CD4-positive, alpha-beta T cell treated with Interferon gamma for 1 hour (primary cell): Measurements from ENCODE around the gene ZNF148.

Source experiments
- DNase-seq: peaks from one replicate; pipeline ENCODE4 v3.0.0-alpha.2; 2020

The ZNF148 gene

DNA sequence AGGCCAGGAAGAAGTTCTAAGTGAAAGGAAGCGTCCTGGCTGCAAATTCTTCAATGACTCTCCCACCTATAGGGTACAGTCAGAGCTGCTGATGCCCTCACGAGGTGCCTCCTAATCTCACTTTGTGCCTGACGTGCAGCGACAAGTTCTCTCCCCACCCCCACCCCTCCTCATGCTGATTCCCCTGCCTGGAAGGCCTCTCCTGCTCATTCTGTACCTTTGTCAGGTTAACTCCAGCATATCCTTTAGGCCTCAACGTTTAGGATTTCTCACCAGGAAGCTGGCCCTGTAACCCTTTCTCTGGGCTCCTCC, 187.6 kb downstream of the ZNF148 start:
- DNase-seq: no peak

GRCh38 chr3:125186800-125187598, 188.1 kb downstream of the ZNF148 start:
- DNase-seq: no peak

GRCh38 chr3:125186261-125186787, 188.8 kb downstream of the ZNF148 start:
- DNase-seq: no peak

DNA sequence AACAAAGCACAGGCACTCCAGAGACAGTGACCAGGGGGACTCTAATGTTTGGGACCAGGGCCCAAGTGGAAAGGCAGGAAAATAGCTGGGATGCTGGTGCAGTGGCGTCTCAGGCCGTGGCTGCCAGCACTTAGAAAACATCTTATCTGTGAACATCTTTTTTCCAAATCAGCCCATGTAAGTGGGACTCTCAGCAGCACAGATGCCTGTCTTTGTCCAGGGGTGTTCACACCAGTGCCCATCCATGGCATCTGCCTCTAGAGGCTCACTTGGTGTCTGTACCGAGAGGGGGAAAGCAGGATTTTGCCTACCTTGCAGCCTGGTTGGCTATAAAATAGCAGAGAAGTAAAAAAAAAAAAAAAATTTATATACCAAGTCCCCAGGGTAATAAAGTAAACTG, 189.3 kb downstream of the ZNF148 start:
- DNase-seq: no peak

DNA sequence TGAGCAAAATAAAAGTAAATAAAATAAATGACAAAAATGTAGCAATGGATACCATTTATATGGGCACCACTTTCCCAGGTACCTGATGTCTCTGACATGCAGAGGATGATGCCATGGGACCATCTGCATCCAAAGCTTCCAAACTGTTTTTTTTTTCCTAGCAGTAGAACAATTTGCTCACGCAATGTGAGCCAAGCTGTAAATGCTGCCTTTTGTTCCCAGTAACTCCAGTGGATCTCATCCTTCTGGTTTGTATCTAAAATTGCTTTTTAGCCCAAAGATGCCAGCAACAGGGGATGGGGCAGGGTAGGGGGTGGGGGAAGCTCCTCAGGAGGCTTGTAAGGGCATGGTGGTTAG, 195.3 kb downstream of the ZNF148 start:
- DNase-seq: no peak

GRCh38 chr3:125179143-125179883, 195.8 kb downstream of the ZNF148 start:
- no peak for DNase-seq

- no peak for DNase-seq
These were observed 197.4 kb downstream of the ZNF148 start for GRCh38 chr3:125177746-125178145.
